ENCODE measurements around the gene BUD23.

DNA sequence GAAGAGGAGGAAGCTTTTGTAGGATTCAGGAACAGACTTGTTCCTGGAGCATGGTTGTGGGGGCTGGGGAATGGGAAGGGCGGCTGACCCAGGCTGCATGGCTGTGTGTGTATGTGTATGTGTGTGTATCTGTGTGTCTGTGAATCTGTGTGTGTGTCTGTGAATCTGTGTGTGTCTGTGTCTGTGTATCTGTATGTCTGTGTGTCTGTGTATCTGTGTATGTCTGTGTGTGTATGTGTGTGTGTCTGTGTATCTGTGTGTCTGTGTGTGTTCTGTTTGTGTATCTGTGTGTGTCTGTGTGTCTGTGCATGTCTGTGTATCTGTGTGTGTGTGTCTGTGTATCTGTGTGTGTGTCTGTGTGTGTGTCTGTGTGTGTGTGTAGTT lies 42.7 kb downstream of the BUD23 start:
- TF ChIP-seq POLR2AphosphoS5 (IDR thresholded peaks at IDR 0.05) (no peak), CTCF (IDR thresholded peaks at IDR 0.05) (peak in 1 of 4 experiments; percentile 6), POLR2A (IDR thresholded peaks at IDR 0.05) (no peak), EP300 (IDR thresholded peaks at IDR 0.05) (no peak)
